Keratinocyte (primary cell): ENCODE results near the gene TANGO2.

Experiments
- CTCF ChIP-seq, 3 experiments: IDR thresholded peaks in 1 of 3; conservative IDR thresholded peaks in 1 of 3; optimal IDR thresholded peaks in 1 of 3; 2 replicates in 2 of 3; 3 replicates in 1 of 3; pipeline versions ENCODE3 to v1.5.1; 2011; ENCODE audit warnings: low read length in 3 of 3, mild to moderate bottlenecking in 3 of 3, moderate library complexity in 2 of 3, control low read depth in 1 of 3, inconsistent platforms in 1 of 3; ENCODE audit not compliant: insufficient read depth in 2 of 3; ENCODE audit errors: extremely low read depth in 1 of 3
- EZH2 ChIP-seq: IDR thresholded peaks from one replicate; pipeline ENCODE4 v1.6.1; 2012; ENCODE audit warnings: inconsistent platforms, mild to moderate bottlenecking, low read length, moderate library complexity

GRCh38 chr22:20043997-20044342 lies 23.1 kb downstream of the TANGO2 start:
- TF ChIP-seq CTCF (optimal IDR thresholded peaks at IDR 0.05 in 1 of 3, IDR thresholded peaks at IDR 0.05 in 1 of 3, conservative IDR thresholded peaks at IDR 0.05 in 1 of 3; ENCODE audit: extremely low read depth in 1 of 3, insufficient read depth in 2 of 3, low read length in 3 of 3) = no peak
- no peak for TF ChIP-seq EZH2
